CD14-positive monocyte (primary cell): ENCODE data around the gene REPIN1. TPM values are rescaled to one million over a fixed set of nuclear protein-coding genes. Genes with fewer than 3 reads are reported as not detected.

Experiments used
- DNase-seq, 3 donors: peaks; one replicate each; pipeline ENCODE4 v3.0.0-alpha.2; 2011 to 2022
- H2AFZ ChIP-seq: 2 replicates; pipeline ENCODE4 v1.6.0; 2012; ENCODE audit warnings: mild to moderate bottlenecking, low read depth, low read length, inconsistent platforms; ENCODE audit not compliant: insufficient read depth, poor library complexity, severe bottlenecking
- H3K27ac ChIP-seq, 2 donors: 1 replicate in 1 of 2; 2 replicates in 1 of 2; pipeline ENCODE4 v1.5.1; 2012 to 2013; ENCODE audit warnings: low read length in 2 of 2, control low read depth in 1 of 2, inconsistent platforms in 1 of 2, low read depth in 1 of 2, mild to moderate bottlenecking in 1 of 2
- H3K27me3 ChIP-seq, 2 donors: one replicate each; pipeline versions ENCODE4 v1.6.0 to v1.6.1; 2011 to 2013; ENCODE audit warnings: low read length in 2 of 2; ENCODE audit not compliant: control insufficient read depth in 2 of 2, insufficient read depth in 2 of 2
- H3K36me3 ChIP-seq, 2 donors: replicated peaks in 1 of 2; 1 replicate in 1 of 2; 2 replicates in 1 of 2; pipeline versions ENCODE4 v1.5.1 to v1.6.1; 2012 to 2013; ENCODE audit warnings: low read length in 2 of 2, control low read depth in 1 of 2, inconsistent platforms in 1 of 2, mild to moderate bottlenecking in 1 of 2; ENCODE audit not compliant: insufficient read depth in 2 of 2, control insufficient read depth in 1 of 2
- H3K4me1 ChIP-seq, 2 donors: 1 replicate in 1 of 2; 2 replicates in 1 of 2; pipeline versions ENCODE4 v1.5.1 to v1.6.1; 2012 to 2013; ENCODE audit warnings: low read length in 2 of 2, control low read depth in 1 of 2, inconsistent platforms in 1 of 2, mild to moderate bottlenecking in 1 of 2, moderate library complexity in 1 of 2; ENCODE audit not compliant: insufficient read depth in 2 of 2, control insufficient read depth in 1 of 2
- H3K4me2 ChIP-seq: replicated peaks from 2 replicates; pipeline ENCODE3; 2012; ENCODE audit warnings: low read length, moderate library complexity, mild to moderate bottlenecking; ENCODE audit not compliant: poor library complexity, severe bottlenecking; ENCODE audit errors: extremely low read depth
- H3K4me3 ChIP-seq, 3 experiments: fragments of 200-600 bp in 1 of 3; sonication (generic) in 1 of 3; replicated peaks in 1 of 3; 1 replicate in 2 of 3; 2 replicates in 1 of 3; pipeline ENCODE4 v1.5.1; 2011 to 2013; ENCODE audit warnings: low read length in 3 of 3, mild to moderate bottlenecking in 3 of 3, control low read depth in 2 of 3, low read depth in 2 of 3, inconsistent platforms in 1 of 3, moderate library complexity in 1 of 3
- H3K79me2 ChIP-seq: 2 replicates; pipeline ENCODE4 v1.6.0; 2012; ENCODE audit warnings: mild to moderate bottlenecking, control low read depth, inconsistent platforms, low read length, moderate library complexity; ENCODE audit not compliant: insufficient read depth
- H3K9ac ChIP-seq: 2 replicates; pipeline ENCODE4 v1.6.0; 2017; ENCODE audit warnings: low read length, mild to moderate bottlenecking; ENCODE audit not compliant: insufficient read depth, poor library complexity, severe bottlenecking
- H3K9me3 ChIP-seq, 2 donors: replicated peaks in 1 of 2; 1 replicate in 1 of 2; 2 replicates in 1 of 2; pipeline versions ENCODE4 v1.5.1 to v1.6.1; 2012 to 2013; ENCODE audit warnings: low read length in 2 of 2, control low read depth in 1 of 2; ENCODE audit not compliant: control insufficient read depth in 1 of 2, insufficient read depth in 1 of 2
- H4K20me1 ChIP-seq: 2 replicates; pipeline ENCODE4 v1.6.0; 2012; ENCODE audit warnings: mild to moderate bottlenecking, low read length, control low read depth, moderate library complexity; ENCODE audit not compliant: insufficient read depth
- H3K27ac Mint-ChIP-seq, 7 donors: one replicate each; pipeline ENCODE4 v1.8.0; 2020; ENCODE audit warnings: mild to moderate bottlenecking in 7 of 7, mixed read lengths in 7 of 7, moderate library complexity in 6 of 7, inconsistent platforms in 2 of 7
- H3K27me3 Mint-ChIP-seq, 3 donors: one replicate each; pipeline ENCODE4 v1.8.0; 2021 to 2022; ENCODE audit warnings: low read depth in 3 of 3, mild to moderate bottlenecking in 3 of 3, mixed read lengths in 3 of 3, moderate library complexity in 3 of 3, inconsistent platforms in 1 of 3
- H3K36me3 Mint-ChIP-seq, 2 donors: one replicate each; pipeline ENCODE4 v1.8.0; 2020; ENCODE audit warnings: mixed read lengths in 2 of 2, inconsistent platforms in 1 of 2, mild to moderate bottlenecking in 1 of 2
- H3K4me1 Mint-ChIP-seq: one replicate; pipeline ENCODE4 v1.8.0; 2020; ENCODE audit warnings: mild to moderate bottlenecking, mixed read lengths
- H3K4me3 Mint-ChIP-seq, 2 donors: one replicate each; pipeline ENCODE4 v1.8.0; 2020; ENCODE audit warnings: mild to moderate bottlenecking in 2 of 2, mixed read lengths in 2 of 2, moderate library complexity in 1 of 2
- H3K9me3 Mint-ChIP-seq, 7 donors: one replicate each; pipeline ENCODE4 v1.8.0; 2020 to 2022; ENCODE audit warnings: mixed read lengths in 7 of 7, mild to moderate bottlenecking in 6 of 7, moderate library complexity in 6 of 7, inconsistent platforms in 2 of 7
- CTCF ChIP-seq: fragments of 200-600 bp; IDR thresholded peaks from one replicate; pipeline ENCODE4 v1.8.0; 2022; ENCODE audit warnings: antibody characterized with exemption, mild to moderate bottlenecking
- WGBS: methylation state at CpG from one replicate; pipeline ENCODE4 v1.1.5; 2013; ENCODE audit warnings: missing lambda C conversion rate; ENCODE audit not compliant: insufficient coverage; 5-methylcytosine and 5-hydroxymethylcytosine counted together
- intact Hi-C, 2 donors: fragments of 100-400 bp; cut with micrococcal nuclease; formaldehyde crosslinking; loops; one replicate each; pipeline versions ENCODE4 v1.15.0 to v1.15.1; 2023
- polyA plus RNA-seq, 3 donors: library from polyadenylated mRNA; depleted of rRNA in 1 of 3; unstranded in 2 of 3; stranded (reverse) in 1 of 3; fragments of 300-500 nt in 2 of 3; fragments of >200 nt in 1 of 3; fragmentation: Illumina TruSeq in 2 of 3; gene quantifications; 1 replicate in 2 of 3; 2 replicates in 1 of 3; pipeline ENCODE4 v1.2.3, GENCODE V29; 2012 to 2021

The REPIN1 gene
- polyA plus RNA-seq, 3 donors, result 32.7 to 42.9 (median 39.0) TPM

- peaks cover 0 to 3% (median under 1%) of the 10 kb centered on the region in 3 donors for H3K27me3 Mint-ChIP-seq
- H3K36me3 ChIP-seq, result peaks cover 18 to 33% of the 10 kb centered on the region in 2 donors
- H3K4me1 Mint-ChIP-seq, result no peaks in the 10 kb centered on the region
- 99% methylated on average over 23 of the region's 27 CpGs for WGBS
- no peak overlapping the region for H2AFZ ChIP-seq
- H3K9me3 Mint-ChIP-seq, result peaks cover 0 to 3% (median 0%) of the 10 kb centered on the region in 7 donors
- H3K9me3 ChIP-seq, result no peaks in the 10 kb centered on the region
- H3K36me3 Mint-ChIP-seq, result peaks cover 28% of the 10 kb centered on the region in 2 donors
- no peaks in the 10 kb centered on the region for H3K79me2 ChIP-seq
- no peaks in the 10 kb centered on the region for H3K27me3 ChIP-seq
- peak overlapping the region in 1 of 7 donors; percentile 50 for H3K27ac Mint-ChIP-seq
- no peak overlapping the region for H3K27ac ChIP-seq
- H3K4me2 ChIP-seq, result no peak overlapping the region
- no peak for DNase-seq
- TF ChIP-seq CTCF, result no peak
- no peak overlapping the region for H3K4me3 Mint-ChIP-seq
- H3K4me3 ChIP-seq, result no peak overlapping the region
- H3K4me1 ChIP-seq, result no peaks in the 10 kb centered on the region
- intact Hi-C loops, result loop anchor here in 1 of 2 donors (10.0 kb wide), 1 partner anchor 54 kb away; the partner anchor contains the start of gene RARRES2
- no peak overlapping the region for H3K9ac ChIP-seq
- no peaks in the 10 kb centered on the region for H4K20me1 ChIP-seq
Observed at GRCh38 chr7:150398108-150398964, 29.7 kb downstream of the REPIN1 start.

GRCh38 chr7:150398965-150399320 is 30.3 kb downstream of the REPIN1 start:
- Histone ChIP-seq H2AFZ (no peak overlapping the region), H3K4me3 (no peak overlapping the region), H3K4me2 (no peak overlapping the region), H4K20me1 (no peaks in the 10 kb centered on the region), H3K79me2 (no peaks in the 10 kb centered on the region), H3K27me3 (no peaks in the 10 kb centered on the region), H3K36me3 (peaks cover 18 to 33% of the 10 kb centered on the region in 2 donors), H3K27ac (no peak overlapping the region), H3K9me3 (no peaks in the 10 kb centered on the region), H3K4me1 (peaks cover 3% of the 10 kb centered on the region in 2 donors), H3K9ac (no peak overlapping the region)
- Mint-ChIP-seq H3K4me3 (no peak overlapping the region), H3K4me1 (peaks cover 4% of the 10 kb centered on the region), H3K27me3 (peaks cover 0 to 3% (median 2%) of the 10 kb centered on the region in 3 donors), H3K36me3 (peaks cover 28% of the 10 kb centered on the region in 2 donors), H3K9me3 (peaks cover 0 to 3% (median 0%) of the 10 kb centered on the region in 7 donors), H3K27ac (peak overlapping the region in 2 of 7 donors; percentile 50 to 51)
- TF ChIP-seq CTCF, result no peak
- no peak for DNase-seq
- no CpG with 5 or more reads among the region's 2 CpGs for WGBS
- intact Hi-C loops, result loop anchor here in 1 of 2 donors (10.0 kb wide), 1 partner anchor 54 kb away; the partner anchor contains the start of gene RARRES2
